AG10803 (cell line): ENCODE measurements around the gene SPAG17.

Experiments
- DNase-seq: peaks from one replicate; pipeline ENCODE4 v3.0.0; 2010; ENCODE audit warnings: low read depth
- H3K4me3 ChIP-seq: 2 replicates; pipeline ENCODE4 v1.5.1; 2011; ENCODE audit warnings: mild to moderate bottlenecking, low read length, control low read depth
- CTCF ChIP-seq: conservative IDR thresholded peaks from 2 replicates; pipeline ENCODE4 v1.5.1; 2011; ENCODE audit warnings: mild to moderate bottlenecking, low read length, control low read depth, inconsistent platforms

Gene SPAG17

GRCh38 chr1:118008011-118008410 lies 177.0 kb downstream of the SPAG17 start:
- TF ChIP-seq CTCF, result no peak
- no peak overlapping the region for H3K4me3 ChIP-seq
- no peak for DNase-seq

- no peak for DNase-seq
- H3K4me3 ChIP-seq, result no peak overlapping the region
- no peak for TF ChIP-seq CTCF
Observed at GRCh38 chr1:118007391-118007790, 177.6 kb downstream of the SPAG17 start.

- no peak for TF ChIP-seq CTCF
- DNase-seq, result no peak
- no peak overlapping the region for H3K4me3 ChIP-seq
Observed at GRCh38 chr1:118004312-118004711, 180.7 kb downstream of the SPAG17 start.

GRCh38 chr1:117985973-117986372 lies 199.1 kb downstream of the SPAG17 start:
- H3K4me3 ChIP-seq, result no peak overlapping the region
- TF ChIP-seq CTCF, result no peak
- no peak for DNase-seq

GRCh38 chr1:117985239-117985638 lies 199.8 kb downstream of the SPAG17 start:
- no peak for DNase-seq
- TF ChIP-seq CTCF, result no peak
- no peak overlapping the region for H3K4me3 ChIP-seq

- TF ChIP-seq CTCF, result no peak
- H3K4me3 ChIP-seq, result no peak overlapping the region
- DNase-seq, result no peak
Observed at GRCh38 chr1:117981455-117982192, 203.4 kb downstream of the SPAG17 start.

- DNase-seq, result no peak
- H3K4me3 ChIP-seq, result no peak overlapping the region
- no peak for TF ChIP-seq CTCF
Observed at GRCh38 chr1:117976381-117976780, 208.6 kb downstream of the SPAG17 start.
